Measurements from ENCODE around the gene TAGLN.

TAGLN gene

GRCh38 chr11:117232092-117232878 lies 33.1 kb downstream of the TAGLN start, which contains the start of gene RNF214:
Gene RNF214, plus strand, starts transcription at chr11:117232671. Its CDS starts 1,602 bp downstream, at chr11:117234273.
- DNase-seq: peak; percentile 82

GRCh38 chr11:117232911-117233409 lies 33.8 kb downstream of the TAGLN start:
- DNase-seq: no peak

- DNase-seq: no peak
Measured at GRCh38 chr11:117238221-117238620, 39.1 kb downstream of the TAGLN start.

- DNase-seq: no peak
Measured at GRCh38 chr11:117239295-117239694, 40.1 kb downstream of the TAGLN start.

GRCh38 chr11:117248341-117248740 lies 49.2 kb downstream of the TAGLN start:
- no peak for DNase-seq

GRCh38 chr11:117249571-117249970 lies 50.4 kb downstream of the TAGLN start:
- no peak for DNase-seq

GRCh38 chr11:117251506-117251905 lies 52.3 kb downstream of the TAGLN start:
- DNase-seq: no peak

- no peak for DNase-seq
Measured at GRCh38 chr11:117255966-117256365, 56.8 kb downstream of the TAGLN start.

GRCh38 chr11:117256573-117256972 lies 57.4 kb downstream of the TAGLN start:
- no peak for DNase-seq

Measured in CD4-positive, alpha-beta T cell treated with Interleukin-17A for 1 hour (primary cell).